ENCODE data around the gene CHST3.
"Not testable (repeated sequence)": the region's sequence is repeated elsewhere in the genome, so short reads cannot be mapped to it uniquely, and the experiment has no call there.

Gene CHST3

DNA sequence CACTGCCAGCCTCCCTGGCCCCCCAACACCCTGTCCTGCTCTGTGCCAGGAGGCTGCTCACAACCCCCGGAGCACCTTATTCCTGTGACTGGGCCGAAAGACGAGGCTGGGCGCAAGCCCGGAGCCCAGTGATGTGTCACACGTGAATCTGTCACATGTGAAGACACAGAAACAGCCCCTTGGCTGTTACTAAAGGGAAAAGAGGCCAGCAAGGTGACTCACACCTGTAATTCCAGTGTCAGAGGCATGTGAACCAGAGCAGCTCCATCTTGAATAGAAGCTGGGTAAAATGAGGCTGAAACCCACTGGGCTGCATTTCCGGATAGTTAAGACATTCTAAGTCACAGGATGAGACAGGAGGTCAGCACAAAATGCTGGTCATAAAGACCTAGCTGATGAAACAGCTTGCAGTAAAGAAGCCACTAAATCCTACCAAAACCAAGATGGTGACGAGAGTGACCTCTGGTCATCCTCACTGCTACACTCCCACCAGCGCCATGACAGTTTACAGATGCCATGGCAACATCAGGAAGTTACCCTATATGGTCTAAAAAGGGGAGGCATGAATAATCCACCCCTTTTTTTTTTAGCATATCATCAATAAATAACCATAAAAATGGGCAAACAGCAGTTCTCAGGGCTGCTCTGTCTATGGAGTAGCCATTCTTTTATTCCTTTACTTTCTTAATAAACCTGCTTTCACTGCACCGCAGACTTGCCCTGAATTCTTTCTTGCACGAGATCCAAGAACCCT is 68.4 kb downstream of the CHST3 start:
- DNase-seq (ENCODE audit: low read depth) = not testable (repeated sequence)

DNA sequence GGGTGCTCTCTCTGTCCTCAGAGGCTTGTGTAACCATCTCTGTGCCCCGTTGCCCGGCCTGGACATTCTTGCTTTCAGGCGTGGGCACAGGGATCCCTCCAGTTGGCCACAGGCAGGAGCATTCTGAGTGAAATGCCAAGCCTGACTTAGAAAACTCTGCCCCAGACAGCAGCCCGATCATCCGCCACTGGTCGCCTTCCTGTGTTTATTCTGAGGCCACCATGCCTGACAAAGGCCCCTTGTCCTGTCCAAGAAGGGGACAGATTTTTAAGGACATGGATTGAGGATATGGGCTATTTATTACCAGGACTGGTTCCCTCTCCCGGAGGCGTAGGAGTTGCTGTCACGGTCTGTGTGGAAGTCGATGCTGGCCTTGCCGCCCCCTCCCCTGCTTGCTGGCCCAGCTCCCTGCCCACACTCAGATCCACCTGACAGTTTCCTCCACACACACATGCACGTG is 69.9 kb downstream of the CHST3 start:
- no peak for DNase-seq (ENCODE audit: low read depth)

DNA sequence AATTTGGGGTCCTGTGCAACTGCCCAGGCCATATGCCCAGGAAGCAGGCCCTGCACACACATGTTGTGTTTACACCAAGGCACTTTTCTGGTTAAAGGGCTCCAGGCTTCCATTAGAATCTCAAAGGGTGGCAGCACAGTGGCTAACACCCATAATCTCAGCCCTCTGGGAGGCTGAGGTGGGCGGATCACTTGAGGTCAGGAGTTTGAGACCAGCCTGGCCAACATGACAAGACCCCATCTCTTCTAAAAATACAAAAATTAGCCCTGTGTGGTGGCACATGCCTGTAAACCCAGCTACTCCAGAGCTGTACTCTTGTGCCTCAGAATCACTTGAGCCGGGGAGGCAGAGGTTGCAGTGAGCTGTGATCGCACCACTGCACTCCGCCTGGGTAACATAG is 70.6 kb downstream of the CHST3 start:
- DNase-seq (ENCODE audit: low read depth) = no peak

DNA sequence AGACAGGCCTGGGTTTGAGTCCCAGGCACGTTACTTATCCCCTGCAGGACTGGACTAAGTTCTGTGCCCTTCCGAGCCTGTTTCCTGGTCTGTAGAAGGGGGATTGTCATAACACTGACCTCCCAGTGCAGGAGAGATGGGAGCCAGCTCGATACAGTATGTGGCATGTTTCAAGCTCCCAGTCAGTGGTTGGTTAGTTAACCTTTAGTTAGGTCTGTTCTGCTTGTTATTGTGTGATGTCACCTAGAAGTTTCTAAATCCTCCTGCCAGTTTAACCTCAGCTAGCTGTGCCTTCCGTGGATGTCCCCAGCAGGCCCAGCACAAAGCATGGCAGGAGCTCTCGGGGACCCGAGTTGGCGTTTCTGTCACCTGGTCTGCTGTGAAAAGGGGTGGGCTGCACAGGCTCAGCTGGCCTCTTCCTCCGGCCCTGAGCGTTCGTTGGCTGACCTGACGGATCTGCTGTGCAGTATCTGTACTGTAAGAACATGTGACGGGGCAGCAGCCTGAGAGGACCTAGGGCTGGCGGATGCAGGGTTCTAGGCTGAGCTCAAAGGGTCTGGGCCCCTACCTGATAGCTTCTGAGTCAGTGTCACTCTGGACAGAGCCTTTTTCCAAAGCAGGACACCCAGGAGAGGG is 71.2 kb downstream of the CHST3 start:
- DNase-seq (ENCODE audit: low read depth) = no peak

DNA sequence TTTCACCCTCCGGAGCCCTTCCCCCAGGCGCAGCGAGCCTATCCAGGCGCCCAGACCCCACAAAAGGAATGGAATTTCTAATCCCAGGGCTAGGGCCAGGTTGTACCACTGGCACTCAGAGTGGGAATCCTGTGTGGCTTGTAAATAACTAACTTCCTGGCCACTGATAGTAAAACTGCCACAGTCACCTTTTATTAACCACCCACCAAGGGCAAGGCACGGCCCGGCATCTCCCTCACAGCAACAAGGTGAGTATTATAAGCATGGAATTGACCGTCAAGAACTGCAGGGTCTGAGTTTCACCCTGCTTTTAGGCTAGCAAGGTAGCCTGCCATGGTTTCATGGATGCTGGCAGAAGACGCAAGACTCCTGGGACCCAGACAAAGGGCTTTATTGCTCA is 73.1 kb downstream of the CHST3 start:
- no peak for DNase-seq (ENCODE audit: low read depth)

DNA sequence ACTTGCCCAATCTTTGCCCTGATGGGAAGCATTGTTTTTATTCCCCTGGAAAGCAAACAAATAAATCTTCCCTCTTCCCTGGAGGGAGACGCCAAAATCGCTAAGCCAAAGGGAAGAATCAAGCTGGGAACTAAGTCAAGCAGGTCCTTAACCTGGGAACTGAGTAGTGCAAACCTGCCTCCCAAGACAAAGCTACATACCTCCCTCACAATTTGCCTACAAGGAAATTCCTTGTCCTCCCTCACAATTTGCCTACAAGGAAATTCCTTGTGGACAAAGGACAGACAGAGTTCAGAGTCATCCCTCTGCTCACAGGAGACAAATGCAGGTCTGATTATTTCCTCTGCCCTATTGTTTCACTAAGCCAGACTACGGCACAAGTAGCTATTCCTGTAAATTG is 73.6 kb downstream of the CHST3 start:
- DNase-seq (ENCODE audit: low read depth) = no peak

DNA sequence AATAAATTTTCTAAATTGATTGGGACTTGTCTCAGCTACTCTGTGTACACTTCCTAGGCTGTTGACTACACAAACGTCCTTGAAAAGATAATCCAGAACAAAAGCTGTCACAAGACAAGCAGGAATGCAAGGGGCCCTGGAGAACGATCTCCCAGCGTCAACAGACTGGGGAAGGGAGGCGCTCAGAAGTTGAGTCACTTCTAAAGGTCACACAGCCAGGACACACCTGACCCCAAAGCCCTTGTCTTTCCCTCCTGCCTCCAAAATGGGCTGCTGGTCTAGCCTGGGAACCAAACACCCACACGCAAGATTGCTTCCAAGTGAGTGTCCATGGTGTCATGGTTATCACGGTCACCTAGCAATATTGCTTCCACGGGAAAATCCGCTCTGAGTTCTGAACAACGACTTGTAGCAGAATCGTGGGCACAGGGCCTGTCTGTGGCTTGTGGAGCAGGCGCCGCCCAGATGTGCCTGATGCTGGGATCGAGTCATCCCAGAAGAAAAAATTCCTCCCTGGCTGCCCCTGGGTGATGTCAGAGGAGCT is 74.3 kb downstream of the CHST3 start:
- no peak for DNase-seq (ENCODE audit: low read depth)

DNA sequence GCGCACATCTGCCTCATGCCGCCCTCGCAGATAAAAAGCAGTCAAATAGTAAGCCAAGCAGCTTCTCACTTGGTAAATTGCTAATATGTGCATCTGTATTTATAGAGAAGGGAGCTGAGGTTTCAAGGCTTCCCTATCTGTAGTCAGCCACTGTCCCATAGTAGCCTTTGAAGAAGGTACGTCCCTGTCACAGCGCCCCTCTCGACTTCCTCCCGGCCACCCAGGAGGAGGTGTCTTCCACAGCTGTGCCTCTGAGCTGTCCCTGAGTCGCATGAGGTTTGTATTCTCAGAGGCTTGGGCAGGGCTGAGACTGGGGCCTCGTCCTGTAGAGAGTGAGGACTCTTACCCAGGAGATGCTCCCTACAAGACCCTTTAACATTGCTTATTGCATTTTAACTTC is 75.2 kb downstream of the CHST3 start:
- DNase-seq (ENCODE audit: low read depth) = no peak

DNA sequence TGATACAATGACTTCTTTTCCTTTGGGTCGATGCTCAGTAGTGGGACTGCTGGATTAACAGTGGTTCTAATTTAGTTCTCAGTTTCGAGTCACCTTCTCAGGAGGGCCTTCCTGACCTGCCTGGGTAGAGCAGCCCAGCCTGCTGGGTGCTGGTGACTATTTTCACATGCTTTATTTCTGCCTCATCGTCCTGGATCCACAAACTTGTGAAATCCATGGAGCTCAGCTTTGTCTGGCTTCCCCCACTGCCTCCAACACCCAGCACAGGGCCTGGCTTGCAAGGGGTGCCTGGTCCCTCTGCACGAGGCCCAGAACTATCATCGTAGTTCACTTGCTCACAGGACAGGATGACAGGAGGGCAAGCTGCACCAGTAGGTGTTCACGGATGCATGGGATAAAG is 77.3 kb downstream of the CHST3 start:
- no peak for DNase-seq (ENCODE audit: low read depth)

DNA sequence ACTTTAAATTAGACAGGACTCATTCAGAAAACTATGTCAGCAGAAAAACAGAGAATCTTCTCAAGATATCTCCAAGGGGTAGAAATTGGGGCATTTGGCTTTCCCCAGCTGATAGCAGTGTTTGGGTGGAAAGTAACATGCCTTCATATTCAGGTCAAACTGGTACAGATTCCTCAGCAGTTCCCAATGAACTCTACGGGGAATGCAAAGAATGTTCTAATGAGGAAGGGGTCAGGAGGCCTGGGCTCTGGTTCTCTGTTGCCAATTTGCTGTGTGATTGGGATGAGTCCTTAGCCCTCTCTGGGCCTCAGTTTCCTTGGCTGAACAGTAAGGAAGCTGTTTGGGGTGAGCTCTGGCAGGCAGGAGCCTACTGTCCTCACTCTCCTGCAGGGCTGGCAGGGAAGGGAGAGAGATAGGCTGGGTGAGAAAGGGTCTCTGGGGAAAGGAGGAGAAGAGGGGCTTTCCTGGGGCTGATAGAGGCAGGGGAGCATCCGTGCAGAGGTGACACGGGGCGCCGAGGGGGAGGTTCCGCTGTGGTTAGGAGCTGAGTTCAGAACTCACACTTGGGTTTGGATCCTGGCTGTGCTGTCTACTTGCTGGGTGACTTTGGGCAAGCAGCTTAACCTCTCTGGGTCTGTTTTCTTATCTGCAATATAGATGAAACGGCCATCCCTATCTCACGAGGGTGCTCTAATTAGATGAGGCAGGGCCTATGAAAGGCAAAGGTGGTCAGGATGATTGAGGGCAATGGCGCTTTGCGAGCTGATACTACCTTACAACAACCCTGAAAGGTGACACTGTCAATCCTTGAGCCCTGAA is 79.0 kb downstream of the CHST3 start:
- DNase-seq (ENCODE audit: low read depth) = no peak

DNA sequence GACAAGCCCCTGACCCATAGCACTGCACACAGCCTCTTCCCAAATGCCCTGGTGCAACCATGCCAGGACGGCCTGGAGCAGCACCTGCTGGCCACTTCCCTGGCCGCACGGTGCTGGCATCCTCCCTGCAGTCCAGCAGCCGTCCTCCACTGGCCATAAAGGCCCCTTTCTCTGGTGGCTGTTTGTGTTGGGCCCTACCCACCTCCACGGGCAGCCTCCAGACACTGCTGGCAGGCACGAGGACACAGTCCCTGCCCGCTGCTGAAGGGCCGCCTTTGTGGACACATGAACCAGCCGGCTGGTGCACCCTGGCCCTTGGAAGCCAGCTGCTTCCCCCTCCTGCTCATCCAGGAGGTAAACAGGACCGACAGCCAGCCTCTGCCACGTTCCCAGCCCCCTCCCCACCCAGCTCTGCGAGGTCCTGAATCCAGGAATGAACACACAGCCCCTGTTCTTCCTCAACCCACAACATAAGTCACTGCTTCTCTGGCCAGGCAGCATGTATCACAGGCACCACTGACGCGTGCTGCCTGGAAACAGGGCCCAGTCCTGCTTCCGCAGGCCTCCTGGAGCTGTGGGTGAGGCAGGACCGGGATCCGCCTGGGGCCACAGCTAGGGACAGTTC is 80.3 kb downstream of the CHST3 start:
- no peak for DNase-seq (ENCODE audit: low read depth)

DNA sequence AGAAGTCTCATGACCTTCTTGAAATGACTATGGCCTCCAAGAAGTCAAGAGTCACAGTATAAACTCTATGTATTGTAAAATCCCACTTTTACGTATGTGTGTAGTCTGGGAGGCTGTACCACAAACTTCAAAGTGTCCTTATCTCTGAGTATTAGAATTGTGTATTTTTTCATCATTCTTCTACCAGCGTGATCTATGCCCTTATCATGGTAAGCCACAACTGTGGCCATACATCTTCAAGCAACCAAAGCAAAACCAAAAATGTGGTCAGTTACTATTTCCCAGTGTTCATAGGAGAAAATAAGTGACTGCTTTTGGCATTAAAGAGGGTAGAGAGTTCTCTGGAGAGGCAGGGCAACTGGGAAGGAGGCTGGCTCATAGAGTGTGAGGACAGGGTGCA is 81.4 kb downstream of the CHST3 start:
- DNase-seq (ENCODE audit: low read depth) = no peak

DNA sequence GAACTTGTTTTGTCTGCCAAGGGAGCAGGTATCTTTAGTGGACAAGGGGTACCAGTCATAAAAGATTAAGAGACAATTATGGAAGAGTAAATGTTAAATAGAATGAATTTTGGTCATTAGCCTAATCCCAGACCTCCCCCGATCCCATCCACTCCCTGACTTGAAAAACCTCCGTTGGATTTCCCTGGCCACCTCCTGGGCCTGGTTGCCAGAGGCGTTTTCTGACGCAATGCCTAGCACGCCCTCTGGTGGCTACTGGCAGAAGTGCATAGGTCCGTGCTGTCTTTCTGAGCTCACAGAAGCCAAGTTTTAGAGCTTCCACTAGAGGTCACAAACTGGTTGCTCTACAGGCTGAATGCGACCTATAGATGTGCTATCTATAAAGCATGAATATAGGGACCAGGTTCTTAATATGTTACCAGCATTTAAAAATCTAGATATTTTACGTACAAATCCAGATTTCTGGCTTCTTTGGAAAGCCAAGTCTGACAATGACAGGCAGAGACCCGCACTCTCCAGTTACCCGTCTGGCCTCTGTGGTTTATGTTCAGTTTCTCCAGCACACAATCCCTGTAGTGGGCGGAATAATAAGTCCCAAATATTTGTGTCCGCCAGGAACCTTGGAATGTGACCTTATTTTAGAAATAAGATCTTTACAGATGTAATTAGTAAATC is 84.4 kb downstream of the CHST3 start:
- peak; percentile 87 for DNase-seq (ENCODE audit: low read depth)

DNA sequence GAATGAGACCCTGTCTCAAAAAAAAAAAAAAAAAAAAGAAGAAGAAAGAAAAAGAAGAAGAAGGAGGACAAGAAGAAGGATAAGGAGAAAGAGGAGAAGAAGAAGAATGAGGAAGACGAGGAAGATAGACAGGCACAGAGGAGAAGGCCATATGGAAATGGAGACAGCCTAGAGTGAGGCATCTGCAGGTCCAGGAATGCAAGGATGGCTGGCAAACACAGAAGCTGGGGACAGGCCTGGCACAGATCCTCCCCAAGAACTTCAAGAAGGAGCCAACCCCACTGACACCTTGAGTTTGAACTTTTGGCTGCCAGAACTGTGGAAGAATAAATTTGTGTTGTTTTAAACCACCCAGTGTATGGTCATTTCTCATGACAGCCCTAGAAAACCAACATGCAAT is 85.3 kb downstream of the CHST3 start:
- DNase-seq (ENCODE audit: low read depth) = no peak

DNA sequence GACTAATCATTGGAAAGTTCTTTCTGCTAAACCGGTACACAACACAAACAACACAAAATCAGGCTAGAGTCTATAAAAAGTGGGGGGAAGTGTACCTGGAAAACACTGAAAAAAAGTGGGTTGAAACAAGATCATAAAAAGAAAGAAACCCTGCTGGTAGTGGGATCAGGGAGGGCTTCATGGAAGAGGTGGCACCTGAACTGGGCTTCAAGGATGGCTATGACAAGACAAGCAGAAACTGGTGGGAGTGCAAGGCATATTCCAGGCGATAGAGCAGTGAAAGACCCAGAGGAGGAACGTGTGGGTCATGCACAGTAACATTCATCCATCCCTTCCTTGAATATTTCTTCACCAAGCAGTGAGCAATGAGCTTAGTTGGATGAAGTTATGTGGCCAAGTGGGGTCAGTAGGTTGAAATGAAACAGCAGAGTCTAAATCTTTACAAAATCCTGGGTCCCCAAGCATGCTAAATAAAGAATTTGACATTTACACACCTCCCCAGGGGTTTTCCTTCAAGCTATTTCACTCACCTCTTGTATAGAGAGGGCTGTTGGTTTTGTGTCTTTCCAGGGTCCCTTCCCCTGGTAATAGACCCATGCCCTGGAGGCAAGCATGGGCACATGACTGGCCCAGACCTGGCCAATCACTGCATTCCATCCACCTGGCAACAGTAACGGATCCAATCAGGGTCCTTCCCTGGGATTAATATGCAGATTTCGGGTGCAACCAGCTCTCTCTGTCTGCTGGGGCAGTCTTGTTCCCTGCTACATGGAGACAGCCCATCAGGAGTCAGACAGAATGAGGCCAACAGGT is 86.0 kb downstream of the CHST3 start:
- DNase-seq (ENCODE audit: low read depth) = no peak

DNA sequence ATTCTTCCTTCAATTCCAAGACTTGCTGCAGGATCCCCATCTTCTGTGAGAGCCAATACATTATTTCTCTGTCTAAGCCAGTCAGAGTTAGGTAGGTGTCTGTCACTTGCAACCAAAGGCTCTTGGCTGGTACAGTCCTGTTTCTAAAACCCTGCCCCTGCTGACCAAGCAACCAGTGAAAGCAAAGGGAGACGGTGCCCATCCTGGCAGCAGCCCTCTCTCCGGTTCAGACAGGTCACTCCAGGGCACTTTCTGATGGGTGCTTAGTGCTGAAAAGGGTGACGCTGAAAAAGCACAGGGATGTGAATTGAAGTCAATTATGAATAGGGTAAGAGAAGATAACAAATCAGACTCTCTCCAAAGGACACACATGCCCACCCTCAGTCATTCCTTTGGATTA is 86.7 kb downstream of the CHST3 start:
- DNase-seq (ENCODE audit: low read depth) = no peak

DNA sequence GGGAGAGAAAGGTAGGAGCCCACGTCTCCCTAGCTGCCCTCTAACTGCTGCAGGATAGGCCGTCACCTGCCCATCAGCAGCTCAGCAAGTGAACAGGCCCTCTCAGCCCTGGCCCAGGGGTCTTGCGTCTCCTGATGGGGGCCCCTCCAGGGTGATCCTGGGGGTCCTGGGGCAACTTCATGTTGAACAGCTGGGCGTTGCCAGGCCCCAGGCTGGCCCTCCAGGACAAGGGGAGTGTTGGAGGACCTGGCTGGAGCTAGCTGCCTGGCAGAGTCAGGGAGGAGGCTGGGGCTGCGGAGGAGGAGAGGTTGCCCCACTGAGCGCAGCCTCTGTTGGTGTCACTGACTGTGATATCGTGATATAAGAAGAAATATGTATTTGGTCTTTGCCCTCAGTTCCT is 89.5 kb downstream of the CHST3 start:
- DNase-seq (ENCODE audit: low read depth) = no peak

DNA sequence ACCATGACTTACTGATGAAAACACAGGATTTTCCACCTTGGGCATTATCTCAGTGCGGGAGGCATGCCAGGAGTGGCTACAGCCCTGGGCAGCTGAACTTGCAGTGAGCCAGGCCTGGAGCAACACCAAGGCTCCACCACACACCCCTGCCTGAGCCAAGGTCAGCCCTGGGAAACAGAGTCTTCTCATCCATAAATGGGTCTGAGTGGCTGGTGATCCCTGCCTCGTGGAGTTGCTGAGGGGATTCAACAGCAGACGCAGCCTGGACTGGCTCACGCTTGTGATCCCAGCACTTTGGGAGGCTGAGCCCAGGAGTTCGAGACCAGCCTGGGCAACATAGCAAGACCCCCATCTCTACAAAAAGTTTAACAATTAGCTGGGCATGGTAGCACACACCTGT is 91.9 kb downstream of the CHST3 start:
- no peak for DNase-seq (ENCODE audit: low read depth)

DNA sequence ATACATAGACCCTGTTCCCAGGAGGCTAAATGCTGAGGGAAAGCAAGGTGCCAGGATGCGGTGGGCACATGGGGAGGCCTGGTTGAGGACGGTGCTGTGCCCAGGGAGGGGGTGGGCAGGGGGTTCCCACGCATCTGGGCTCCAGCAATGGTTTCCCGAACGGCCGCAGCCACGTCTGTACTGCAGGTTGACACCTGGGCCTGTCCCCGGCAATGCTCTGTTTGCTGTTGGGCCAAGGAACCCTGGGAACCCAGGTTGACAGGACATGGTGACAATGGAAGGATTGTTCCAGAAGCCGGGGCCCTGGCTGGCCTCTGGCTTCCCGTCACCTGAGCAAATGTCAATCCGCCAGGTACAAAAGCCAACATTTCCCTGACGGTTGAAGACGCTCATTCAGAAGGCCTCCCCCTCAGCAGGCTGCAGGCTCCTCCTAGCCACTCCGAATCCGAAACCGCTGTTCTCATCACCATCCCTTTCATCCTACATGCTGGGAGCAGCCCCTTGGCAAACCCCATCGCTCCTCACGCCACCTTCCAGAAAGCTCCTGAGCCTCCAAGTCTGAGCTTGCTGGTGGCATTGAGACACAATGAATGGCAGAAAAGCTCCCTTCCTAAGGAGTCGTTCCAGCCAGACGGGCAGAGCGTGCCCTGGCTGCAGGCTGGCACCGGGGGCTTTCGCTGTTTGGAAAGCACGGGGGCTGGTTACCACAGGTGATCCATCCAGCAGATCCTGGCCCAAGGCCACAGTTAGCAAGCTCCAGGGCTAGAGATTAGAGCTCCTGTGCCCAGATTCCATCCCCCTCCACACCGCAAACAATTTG is 92.9 kb downstream of the CHST3 start:
- no peak for DNase-seq (ENCODE audit: low read depth)

DNA sequence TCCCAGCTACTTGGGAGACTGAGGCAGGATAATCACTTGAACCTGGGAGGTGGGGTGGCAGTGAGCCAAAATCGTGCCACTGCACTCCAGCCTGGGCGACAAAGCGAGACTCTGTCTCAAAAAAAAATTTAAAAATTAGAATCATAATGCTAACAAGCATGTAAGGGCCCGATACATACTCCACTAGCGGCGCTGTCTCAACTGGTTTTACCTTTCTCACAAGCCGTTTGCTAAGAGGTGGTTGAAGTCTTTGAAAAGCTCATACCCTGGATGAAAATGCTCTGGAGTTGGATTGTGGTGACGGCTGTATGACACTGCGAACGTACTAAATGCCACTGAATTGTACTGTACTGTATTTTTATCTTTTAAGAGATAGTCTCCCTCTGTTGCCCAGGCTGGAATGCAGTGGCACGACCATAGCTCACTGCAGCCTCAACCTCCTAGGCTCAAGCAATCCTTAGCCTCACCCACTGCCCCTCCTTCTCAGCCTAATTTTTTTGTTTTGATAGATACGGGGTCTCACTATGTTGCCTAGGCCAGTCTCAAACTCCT is 94.2 kb downstream of the CHST3 start:
- no peak for DNase-seq (ENCODE audit: low read depth)

Measured in stimulated activated CD8-positive, alpha-beta memory T cell treated with anti-CD3 and anti-CD28 coated beads, Interleukin-4, amount 100 ng/mL, for 24 hours (primary cell).